Measurements from ENCODE around the gene SLC25A6. TPM values are rescaled to one million over a fixed set of nuclear protein-coding genes. Genes with fewer than 3 reads are reported as not detected.
"Not testable (repeated sequence)": the region's sequence is repeated elsewhere in the genome, so short reads cannot be mapped to it uniquely, and the experiment has no call there.

SLC25A6 gene
- total RNA-seq, 1 experiment from 2014 or later, result 553 TPM

DNA sequence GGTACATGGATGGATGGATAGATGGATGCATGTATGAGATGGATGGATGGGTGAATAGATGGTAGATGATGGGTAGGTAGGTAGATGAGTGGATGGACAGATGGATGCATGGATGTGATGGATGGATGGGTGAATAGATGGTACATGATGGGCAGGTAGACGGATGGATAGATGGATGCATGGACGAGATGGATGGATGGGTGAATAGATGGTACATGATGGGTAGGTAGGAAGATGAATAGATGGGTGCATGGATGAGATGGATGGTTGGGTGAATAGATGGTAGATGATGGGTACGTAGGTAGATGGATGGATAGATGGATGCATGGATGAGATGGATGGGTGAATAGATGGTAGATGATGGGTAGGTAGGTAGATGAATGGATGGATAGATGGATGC, 12.0 kb upstream of the SLC25A6 start:
- H2BK20ac ChIP-seq (ENCODE audit: low read depth, low read length, poor library complexity, severe bottlenecking); H4K20me1 ChIP-seq (ENCODE audit: control insufficient read depth, insufficient read depth, insufficient read length); H2AK5ac ChIP-seq (ENCODE audit: insufficient read length, low read length); H4K5ac ChIP-seq (ENCODE audit: insufficient read length, low read depth, low read length); H3K56ac ChIP-seq (ENCODE audit: insufficient read length, low read depth, low read length); H3K4me3 Mint-ChIP-seq; H4K8ac ChIP-seq (replicated peaks; ENCODE audit: insufficient read length, low read depth, low read length); H3K9me3 ChIP-seq (ENCODE audit: control insufficient read depth, low read depth, low read length); H3K4me2 ChIP-seq (ENCODE audit: insufficient read depth, insufficient read length, low read length); H3K27ac Mint-ChIP-seq; H3K27me3 Mint-ChIP-seq (ENCODE audit: low read depth); H2BK120ac ChIP-seq (ENCODE audit: low read depth, low read length, poor library complexity, severe bottlenecking); H3K23ac ChIP-seq (ENCODE audit: insufficient read length, low read depth, low read length); H3K9ac ChIP-seq (ENCODE audit: extremely low read depth, insufficient read length, low read length); H3K18ac ChIP-seq (ENCODE audit: insufficient read length, low read depth, low read length); H3K79me2 ChIP-seq (ENCODE audit: insufficient read depth, low read length); H3K4me1 Mint-ChIP-seq; H2BK12ac ChIP-seq (ENCODE audit: insufficient read length, low read depth, low read length); H3T11ph ChIP-seq (ENCODE audit: low read length); H3K14ac ChIP-seq (ENCODE audit: insufficient read depth, low read length); DNase-seq; H3K9me3 Mint-ChIP-seq; H3K79me1 ChIP-seq (ENCODE audit: insufficient read depth, low read depth, low read length, poor library complexity, severe bottlenecking); H3K4me1 ChIP-seq (ENCODE audit: insufficient read depth, low read length); H4K91ac ChIP-seq (ENCODE audit: insufficient read length, low read depth, low read length); H2BK5ac ChIP-seq (ENCODE audit: insufficient read length, low read length); H2AFZ ChIP-seq (ENCODE audit: low read length); H3K27ac ChIP-seq (ENCODE audit: insufficient read length, low read depth, low read length); H3K23me2 ChIP-seq (ENCODE audit: insufficient read length, low read depth, low read length, poor library complexity, severe bottlenecking); H3K4ac ChIP-seq (ENCODE audit: low read depth, low read length); H2BK15ac ChIP-seq (ENCODE audit: low read depth, low read length); H3K27me3 ChIP-seq (ENCODE audit: insufficient read depth, low read length): not testable (repeated sequence)
- peaks cover 0 to 28% (median 2%) of the 10 kb centered on the region in 3 experiments; a peak in 4 of 7 replicates for H3K36me3 Mint-ChIP-seq (ENCODE audit: insufficient read depth in 1 of 3, low read depth in 3 of 3)
- WGBS (ENCODE audit: extremely low coverage, insufficient read length, low lambda C conversion rate), result 93% methylated on average over 1 of the region's 3 CpGs

Data from H9 (cell line).